ENCODE data around the gene ABHD14A. TPM values are rescaled to one million over a fixed set of nuclear protein-coding genes. Genes with fewer than 3 reads are reported as not detected.

Gene ABHD14A
- total RNA-seq, 1 donor from 2014 or later, result 31.9 TPM

DNA sequence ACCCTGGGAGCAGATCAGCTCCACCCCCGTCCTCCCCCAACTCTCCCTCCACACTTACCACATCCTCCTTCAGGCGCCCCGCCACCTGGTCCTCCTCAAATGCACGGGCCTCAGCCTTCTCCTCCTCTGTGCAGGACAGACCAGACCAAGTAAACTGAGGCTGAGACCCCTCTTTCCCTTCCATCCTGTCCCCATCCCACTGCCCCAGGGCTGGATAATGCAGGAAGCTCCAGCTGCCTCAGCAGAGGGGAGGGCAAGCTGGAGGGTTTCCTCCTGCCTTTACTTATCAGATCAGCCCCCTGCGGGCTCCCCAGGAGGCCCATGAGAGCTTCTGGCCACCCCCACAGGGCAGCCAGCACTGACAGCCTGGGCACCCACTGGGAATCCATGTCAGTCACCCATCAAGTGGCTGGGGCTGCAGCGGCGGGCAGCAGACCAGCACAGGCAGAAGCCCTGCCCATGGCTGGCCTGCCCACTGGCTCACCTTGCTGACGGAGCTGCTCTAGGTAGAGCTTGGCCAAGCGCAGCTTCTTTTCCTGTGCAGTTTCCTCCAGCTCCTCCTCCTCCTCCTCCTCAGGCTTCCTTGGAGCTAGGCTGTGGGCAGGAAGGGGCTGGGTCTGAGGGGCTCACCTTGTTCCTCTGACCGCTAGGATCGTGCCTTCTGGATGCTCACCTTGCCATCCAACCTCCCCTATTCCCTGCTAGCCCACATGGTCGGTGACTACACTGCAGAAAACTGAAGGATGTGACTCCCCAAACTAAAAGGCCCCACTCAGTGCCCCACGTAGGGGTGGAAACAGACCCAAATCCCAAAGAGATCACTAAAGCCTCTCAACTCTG, 37.0 kb upstream of the ABHD14A start:
- Histone ChIP-seq H3K27me3 (no peaks in the 10 kb centered on the region), H3K4me3 (no peak overlapping the region), H3K36me3 (peaks cover 0 to 50% of the 10 kb centered on the region in 2 donors), H3K4me1 (peaks cover 25% of the 10 kb centered on the region), H3K9me3 (no peaks in the 10 kb centered on the region), H3K27ac (no peak overlapping the region)
- intact Hi-C loops (cut with DNase I), result loop anchor here (5.0 kb wide), 1 partner anchor 209 kb away; no protein-coding TSS in a partner anchor
- no peak for TF ChIP-seq POLR2AphosphoS5 (IDR thresholded peaks at IDR 0.05; ENCODE audit: insufficient read depth in 1 of 2, low read depth in 1 of 2)
- TF ChIP-seq POLR2A (IDR thresholded peaks at IDR 0.05), result no peak
- TF ChIP-seq, protein P1, sequence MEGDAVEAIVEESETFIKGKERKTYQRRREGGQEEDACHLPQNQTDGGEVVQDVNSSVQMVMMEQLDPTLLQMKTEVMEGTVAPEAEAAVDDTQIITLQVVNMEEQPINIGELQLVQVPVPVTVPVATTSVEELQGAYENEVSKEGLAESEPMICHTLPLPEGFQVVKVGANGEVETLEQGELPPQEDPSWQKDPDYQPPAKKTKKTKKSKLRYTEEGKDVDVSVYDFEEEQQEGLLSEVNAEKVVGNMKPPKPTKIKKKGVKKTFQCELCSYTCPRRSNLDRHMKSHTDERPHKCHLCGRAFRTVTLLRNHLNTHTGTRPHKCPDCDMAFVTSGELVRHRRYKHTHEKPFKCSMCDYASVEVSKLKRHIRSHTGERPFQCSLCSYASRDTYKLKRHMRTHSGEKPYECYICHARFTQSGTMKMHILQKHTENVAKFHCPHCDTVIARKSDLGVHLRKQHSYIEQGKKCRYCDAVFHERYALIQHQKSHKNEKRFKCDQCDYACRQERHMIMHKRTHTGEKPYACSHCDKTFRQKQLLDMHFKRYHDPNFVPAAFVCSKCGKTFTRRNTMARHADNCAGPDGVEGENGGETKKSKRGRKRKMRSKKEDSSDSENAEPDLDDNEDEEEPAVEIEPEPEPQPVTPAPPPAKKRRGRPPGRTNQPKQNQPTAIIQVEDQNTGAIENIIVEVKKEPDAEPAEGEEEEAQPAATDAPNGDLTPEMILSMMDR (IDR thresholded peaks at IDR 0.05), result no peak
- DNase-seq (ENCODE audit: extremely low spot score in 2 of 2), result peak in 1 of 2 donors; percentile 75

DNA sequence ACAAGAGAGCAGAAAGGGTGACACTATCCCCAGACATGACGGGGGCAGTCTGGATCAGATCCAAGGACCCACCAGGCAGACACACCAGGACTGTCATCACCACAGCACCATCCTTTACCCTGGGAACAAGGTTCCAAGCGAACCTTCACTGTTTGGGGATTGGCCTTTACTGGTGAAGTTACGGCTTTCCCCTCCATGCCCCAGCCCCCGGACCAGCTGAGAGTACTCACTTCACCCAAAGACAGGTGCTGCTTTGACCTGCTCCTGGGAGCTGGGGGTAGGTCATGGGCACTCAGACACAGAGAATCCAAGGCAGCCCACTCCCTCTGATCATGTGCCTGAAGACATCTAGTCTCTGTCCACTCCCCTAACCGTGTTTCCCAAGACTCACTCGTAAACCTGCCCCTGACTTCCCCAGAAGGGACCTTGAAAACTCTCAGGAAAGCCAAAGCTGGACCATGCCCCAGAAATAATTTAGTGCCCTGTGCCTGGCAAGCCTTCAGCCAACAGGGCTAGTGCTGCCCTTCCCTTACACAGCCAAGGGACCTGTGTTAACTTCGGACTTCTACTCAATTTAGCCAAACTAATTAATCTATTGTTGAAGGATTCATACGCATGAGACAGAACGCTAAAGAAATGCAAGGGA, 36.0 kb upstream of the ABHD14A start:
- TF ChIP-seq POLR2AphosphoS5 (IDR thresholded peaks at IDR 0.05; ENCODE audit: insufficient read depth in 1 of 2, low read depth in 1 of 2), result no peak
- no peak for TF ChIP-seq POLR2A (IDR thresholded peaks at IDR 0.05)
- TF ChIP-seq, protein P1 (IDR thresholded peaks at IDR 0.05), result no peak
- peaks cover 31% of the 10 kb centered on the region for H3K4me1 ChIP-seq
- H3K9me3 ChIP-seq, result no peaks in the 10 kb centered on the region
- DNase-seq (ENCODE audit: extremely low spot score in 2 of 2), result peak in 1 of 2 donors; percentile 69
- no peaks in the 10 kb centered on the region for H3K27me3 ChIP-seq
- peaks cover 0 to 42% of the 10 kb centered on the region in 2 donors for H3K36me3 ChIP-seq
- no peak overlapping the region for H3K4me3 ChIP-seq
- H3K27ac ChIP-seq, result no peak overlapping the region
- intact Hi-C loops (cut with DNase I), result loop anchor here (5.0 kb wide), 1 partner anchor 208 kb away; no protein-coding TSS in a partner anchor

DNA sequence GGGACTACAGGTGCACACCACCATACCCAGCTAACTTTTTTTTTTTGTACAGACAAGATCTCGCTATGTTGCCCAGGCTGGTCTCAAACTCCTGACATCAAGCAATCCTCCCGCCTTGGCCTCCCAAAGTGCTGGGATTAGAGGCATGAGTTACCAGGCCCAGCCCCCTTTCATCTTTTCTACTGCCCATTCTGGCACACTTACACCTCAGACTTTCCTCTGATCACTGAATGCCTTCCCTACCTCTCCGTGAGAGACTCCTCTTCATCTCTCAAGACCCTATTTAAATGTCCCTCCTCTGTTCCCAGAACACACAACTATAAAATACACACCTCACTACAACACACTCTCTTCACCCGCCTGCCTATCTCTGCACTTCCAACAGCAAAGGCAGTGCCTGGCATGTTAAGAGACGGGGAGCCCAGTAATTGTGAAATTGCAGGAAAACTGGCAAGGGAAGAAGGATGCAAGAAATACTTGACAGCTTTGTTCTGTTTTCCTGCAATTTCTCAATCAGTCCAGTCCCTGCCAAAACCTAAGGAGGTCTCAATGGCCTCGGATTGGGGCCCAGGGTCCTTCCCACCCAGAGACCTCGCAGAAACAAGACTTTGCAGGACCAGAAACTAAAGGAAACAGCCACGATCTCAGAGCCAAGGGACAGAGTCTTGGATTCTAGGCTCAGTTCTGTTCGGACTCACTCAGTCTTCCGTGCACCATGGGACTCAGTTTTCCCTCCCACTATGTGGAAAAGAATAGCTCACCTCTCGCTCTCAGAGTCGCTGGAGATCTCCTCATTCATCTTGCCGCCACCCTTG, 34.0 kb upstream of the ABHD14A start:
- Histone ChIP-seq H3K4me3 (peak overlapping the region; percentile 69 to 76), H3K9me3 (no peaks in the 10 kb centered on the region), H3K27ac (no peak overlapping the region), H3K4me1 (peaks cover 31% of the 10 kb centered on the region), H3K27me3 (no peaks in the 10 kb centered on the region), H3K36me3 (peaks cover 0 to 23% of the 10 kb centered on the region in 2 donors)
- TF ChIP-seq, protein P1 (IDR thresholded peaks at IDR 0.05), result no peak
- TF ChIP-seq POLR2A (IDR thresholded peaks at IDR 0.05), result no peak
- no peak for TF ChIP-seq POLR2AphosphoS5 (IDR thresholded peaks at IDR 0.05; ENCODE audit: insufficient read depth in 1 of 2, low read depth in 1 of 2)
- DNase-seq (ENCODE audit: extremely low spot score in 2 of 2), result peak in 1 of 2 donors; percentile 49
- intact Hi-C loops (cut with DNase I), result loop anchor here (2.0 kb wide), 1 partner anchor 34 kb away; the partner anchor contains the start of genes ABHD14A and ABHD14B

DNA sequence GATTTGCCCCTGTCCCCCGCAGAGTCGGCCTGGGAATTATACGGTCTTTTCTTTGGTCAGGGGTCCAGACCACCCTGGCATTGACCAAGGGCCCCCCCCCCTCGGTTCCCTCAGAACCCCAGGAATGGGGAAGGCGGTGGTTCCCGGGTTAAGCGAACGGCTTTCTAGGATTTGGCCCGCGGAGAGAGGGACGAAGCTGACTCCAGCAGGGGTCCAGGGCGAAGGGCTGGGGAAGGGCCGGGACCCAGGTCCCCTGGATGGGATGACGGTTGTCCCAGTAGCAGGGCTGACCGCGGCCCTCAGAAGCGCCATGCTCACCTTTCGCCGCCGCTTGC, 33.4 kb upstream of the ABHD14A start:
- no peak for TF ChIP-seq POLR2AphosphoS5 (IDR thresholded peaks at IDR 0.05; ENCODE audit: insufficient read depth in 1 of 2, low read depth in 1 of 2)
- TF ChIP-seq POLR2A (IDR thresholded peaks at IDR 0.05), result no peak
- TF ChIP-seq, protein P1 (IDR thresholded peaks at IDR 0.05), result no peak
- intact Hi-C loops (cut with DNase I), result loop anchor here (2.0 kb wide), 1 partner anchor 33 kb away; the partner anchor contains the start of genes ABHD14A and ABHD14B
- H3K27me3 ChIP-seq, result no peaks in the 10 kb centered on the region
- peak in 1 of 2 donors; percentile 81 for DNase-seq (ENCODE audit: extremely low spot score in 2 of 2)
- H3K9me3 ChIP-seq, result no peaks in the 10 kb centered on the region
- H3K4me3 ChIP-seq, result peak overlapping the region; percentile 69 to 76
- peaks cover 31% of the 10 kb centered on the region for H3K4me1 ChIP-seq
- H3K36me3 ChIP-seq, result peaks cover 0 to 17% of the 10 kb centered on the region in 2 donors
- no peak overlapping the region for H3K27ac ChIP-seq

All from vagina (tissue), 2 donors.